ENCODE results near the gene IGSF3.

The IGSF3 gene

DNA sequence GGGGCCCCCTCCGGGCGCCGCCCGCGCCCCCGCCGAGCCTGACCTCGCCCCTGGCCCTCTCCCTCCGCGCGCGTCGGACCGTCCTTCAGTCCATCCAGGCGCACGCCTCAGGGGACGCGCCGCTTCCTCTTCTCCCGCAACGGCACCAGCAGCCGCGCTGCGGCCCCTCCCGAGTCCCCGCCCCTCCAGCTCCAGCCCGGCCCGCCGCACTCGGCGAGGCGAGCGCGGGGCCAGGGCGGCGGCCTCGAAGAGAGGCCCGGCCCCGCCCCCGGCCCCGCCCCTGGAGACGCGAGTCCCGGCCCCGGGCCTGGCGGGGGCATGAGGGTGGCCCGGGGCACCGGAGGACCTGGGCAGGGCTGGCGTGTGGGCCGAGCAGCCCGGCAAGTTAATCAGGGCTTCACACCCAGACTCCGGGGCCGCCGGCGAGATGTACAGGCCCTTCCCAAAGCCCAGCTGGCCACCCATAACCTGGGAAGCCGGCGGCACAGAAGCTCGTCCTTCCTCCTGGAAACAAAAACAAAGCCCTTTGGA is at the start of gene IGSF3:
Gene IGSF3 (minus strand): TSS at position 159 of the 531 bp plus-strand sequence. CDS start 1,407 bp downstream, outside the sequence.
- FAIRE-seq: no peak
- DNase-seq (ENCODE audit: insufficient read length, low spot score): peak; percentile 41

- DNase-seq (ENCODE audit: insufficient read length, low spot score) (no peak), FAIRE-seq (no peak)
These were observed 49.8 kb upstream of the IGSF3 start for GRCh38 chr1:116717318-116717717.

DNA sequence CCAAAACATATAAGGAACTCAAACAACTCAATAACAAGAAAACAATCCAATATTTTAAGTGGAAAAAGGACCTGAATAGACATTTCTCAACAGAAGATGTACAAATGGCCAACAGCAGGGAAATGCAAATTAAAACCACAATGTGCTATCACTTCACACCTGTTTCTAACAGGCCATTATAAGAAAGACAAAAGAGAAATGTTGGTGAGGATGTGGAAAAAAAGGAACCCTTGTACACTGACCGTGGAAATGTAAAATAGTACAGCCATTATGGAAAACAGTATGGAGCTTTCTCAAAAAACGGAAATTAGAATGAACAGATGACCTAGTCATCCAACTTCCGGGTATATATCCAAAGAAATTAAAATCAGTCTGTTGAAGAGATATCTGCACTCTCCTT is 48.9 kb upstream of the IGSF3 start:
- no peak for DNase-seq (ENCODE audit: insufficient read length, low spot score)
- no peak for FAIRE-seq

DNA sequence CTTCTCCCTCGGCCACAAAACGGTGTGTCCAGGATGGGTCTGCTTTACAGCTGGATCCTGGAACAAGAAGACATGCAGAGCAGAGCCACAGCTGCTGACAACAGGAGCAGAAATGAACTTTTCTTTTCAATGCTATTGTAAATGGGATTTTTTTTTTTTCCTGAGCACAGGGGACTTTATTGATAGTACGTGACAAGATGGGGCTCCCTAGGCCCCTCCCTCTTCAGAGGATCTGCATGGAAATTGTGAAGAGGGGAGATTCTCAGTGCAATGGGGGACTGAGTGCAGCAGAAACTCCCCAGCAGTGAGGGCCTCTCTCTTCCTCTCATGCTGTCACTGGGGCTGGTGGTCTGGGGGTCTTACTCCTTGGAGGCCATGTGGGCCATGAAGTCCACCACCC is 45.9 kb upstream of the IGSF3 start:
- no peak for FAIRE-seq

GRCh38 chr1:116712510-116712909 is 45.0 kb upstream of the IGSF3 start:
- DNase-seq (ENCODE audit: insufficient read length, low spot score): no peak
- FAIRE-seq: no peak

More for the DNA sequence above, 45.9 kb upstream of the IGSF3 start:
- DNase-seq (ENCODE audit: insufficient read length, low spot score): no peak

DNA sequence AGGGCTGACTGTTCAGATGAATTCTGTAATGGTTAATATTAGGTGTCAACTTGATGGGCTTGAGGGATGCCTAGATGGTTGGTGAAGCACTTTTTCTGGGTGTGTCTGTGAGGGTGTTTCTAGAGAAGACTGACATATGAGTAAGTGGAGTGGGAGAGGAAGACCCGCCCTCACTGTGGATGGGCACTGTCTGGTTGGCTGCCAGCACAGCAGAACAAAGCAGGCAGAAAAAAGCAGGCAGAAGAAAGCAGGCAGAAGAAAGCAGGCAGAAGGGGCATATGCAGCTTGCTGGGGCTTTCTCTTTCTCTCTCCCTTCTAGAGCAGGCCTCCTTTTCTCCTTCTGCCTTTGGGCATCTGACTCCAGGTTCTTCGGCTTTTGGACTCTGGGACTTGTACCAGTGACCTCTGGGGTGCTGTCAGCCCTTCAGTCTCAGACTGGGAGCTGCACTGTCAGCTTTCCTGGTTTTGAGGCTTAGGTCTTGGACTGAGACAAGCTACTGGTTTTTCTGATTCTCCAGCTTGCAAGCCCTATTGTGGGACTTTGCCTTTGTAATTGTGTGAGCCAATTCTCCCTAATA is 43.8 kb upstream of the IGSF3 start:
- no peak for FAIRE-seq
- no peak for DNase-seq (ENCODE audit: insufficient read length, low spot score)

DNA sequence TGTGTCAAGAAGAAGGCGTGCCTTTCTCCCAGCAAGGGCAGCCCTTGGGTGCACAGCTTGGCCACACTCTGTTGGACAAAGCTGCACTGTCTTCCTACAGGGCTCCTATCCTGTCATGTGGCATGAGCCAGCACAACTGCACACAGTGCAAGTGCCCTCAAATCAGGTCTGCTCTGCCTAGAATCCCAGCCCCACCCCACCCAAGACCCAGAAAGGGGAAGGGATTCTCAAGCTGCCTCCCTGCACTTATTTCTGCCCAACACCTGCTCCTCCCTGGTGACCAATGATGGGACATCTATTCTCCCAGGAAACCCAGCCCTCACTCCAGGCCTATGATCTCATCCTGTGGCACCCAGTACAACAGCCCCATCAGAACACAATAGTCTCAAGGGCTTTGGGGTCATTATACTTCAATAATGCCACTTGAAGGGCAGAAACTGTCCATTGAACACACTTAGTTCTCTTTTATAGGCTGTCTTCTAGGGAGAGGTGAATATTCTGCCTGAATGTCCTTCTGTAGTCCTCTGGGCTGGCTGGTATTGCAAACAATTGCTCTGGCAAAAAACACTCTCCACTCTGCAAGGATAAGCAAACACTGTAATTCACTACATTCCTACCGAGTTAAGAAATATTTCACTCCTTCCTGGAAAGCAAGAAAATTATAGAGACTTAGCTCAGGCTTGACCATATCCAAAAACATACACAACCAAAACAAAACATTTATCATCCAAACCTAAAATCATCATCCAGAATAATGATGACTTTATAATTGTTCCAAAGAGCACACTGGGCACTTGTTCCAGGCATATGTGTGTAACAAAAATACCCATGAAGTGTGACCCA is 43.1 kb upstream of the IGSF3 start:
- DNase-seq (ENCODE audit: insufficient read length, low spot score) (no peak), FAIRE-seq (no peak)

DNA sequence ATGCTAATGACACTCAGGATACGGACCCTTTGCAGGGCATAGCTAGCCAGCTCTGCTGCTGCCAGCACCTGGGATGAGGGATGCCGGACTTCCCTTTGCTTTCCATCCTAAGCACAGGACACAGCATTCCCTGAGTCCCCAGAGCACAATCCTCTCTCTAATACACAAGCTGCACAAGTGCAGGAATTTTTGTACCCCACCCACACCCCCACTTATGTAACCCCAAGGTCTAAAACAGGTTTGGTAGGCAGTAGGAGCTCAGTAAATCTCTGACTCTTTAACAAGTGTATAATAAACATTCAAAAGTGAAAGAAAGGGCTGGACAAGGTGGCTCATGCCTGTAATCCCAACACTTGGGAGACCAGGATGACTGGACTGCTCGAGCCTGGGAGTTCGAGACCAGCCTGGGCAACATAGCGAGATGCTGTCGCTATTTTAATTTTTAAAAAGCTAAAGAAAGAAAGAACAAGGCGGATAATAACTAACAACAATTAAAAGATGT is 42.2 kb upstream of the IGSF3 start:
- no peak for DNase-seq (ENCODE audit: insufficient read length, low spot score)
- FAIRE-seq: no peak

GRCh38 chr1:116708255-116708900 is 40.8 kb upstream of the IGSF3 start:
- no peak for DNase-seq (ENCODE audit: insufficient read length, low spot score)
- FAIRE-seq: no peak

DNA sequence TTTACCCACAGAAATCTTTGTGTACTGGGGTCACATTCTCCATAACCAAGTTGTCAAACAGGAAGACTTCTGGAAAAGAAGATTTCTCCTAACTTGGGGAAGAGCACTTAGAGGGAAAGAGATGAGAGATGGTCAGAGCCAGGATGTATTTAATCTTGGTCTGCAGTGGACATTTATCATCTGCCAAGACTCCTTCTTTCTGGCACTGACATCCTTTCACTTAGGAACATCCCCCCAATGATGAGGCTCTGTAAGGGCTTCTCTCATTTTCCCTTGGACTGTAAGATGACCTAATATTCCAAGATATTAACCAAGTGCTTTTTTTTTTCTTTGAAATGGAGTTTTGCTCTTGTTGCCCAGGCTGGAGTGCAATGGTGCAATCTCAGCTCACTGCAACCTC is 39.3 kb upstream of the IGSF3 start:
- DNase-seq (ENCODE audit: insufficient read length, low spot score): no peak
- FAIRE-seq: no peak

- no peak for DNase-seq (ENCODE audit: insufficient read length, low spot score)
- FAIRE-seq: no peak
These were observed 38.6 kb upstream of the IGSF3 start for GRCh38 chr1:116706123-116706522.

DNA sequence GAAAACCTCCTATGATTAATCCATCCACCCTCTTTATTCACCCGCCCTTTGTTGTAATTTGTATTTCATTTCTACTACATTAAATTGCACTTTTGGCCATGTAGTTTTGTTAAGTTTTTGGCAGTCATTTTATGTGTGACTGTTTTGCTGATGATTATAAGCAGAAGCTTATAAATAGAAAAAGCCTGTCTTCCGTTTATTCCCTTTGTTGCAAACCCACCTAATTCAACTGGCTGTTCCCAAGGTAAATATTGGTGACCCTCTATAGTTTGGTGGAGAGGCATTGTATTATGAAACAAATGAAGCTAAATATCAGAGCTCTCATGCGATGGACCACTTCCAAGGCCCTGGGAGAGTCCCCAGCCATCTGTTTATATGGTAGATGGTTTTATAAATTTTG is 36.7 kb upstream of the IGSF3 start:
- no peak for DNase-seq (ENCODE audit: insufficient read length, low spot score)
- no peak for FAIRE-seq

DNA sequence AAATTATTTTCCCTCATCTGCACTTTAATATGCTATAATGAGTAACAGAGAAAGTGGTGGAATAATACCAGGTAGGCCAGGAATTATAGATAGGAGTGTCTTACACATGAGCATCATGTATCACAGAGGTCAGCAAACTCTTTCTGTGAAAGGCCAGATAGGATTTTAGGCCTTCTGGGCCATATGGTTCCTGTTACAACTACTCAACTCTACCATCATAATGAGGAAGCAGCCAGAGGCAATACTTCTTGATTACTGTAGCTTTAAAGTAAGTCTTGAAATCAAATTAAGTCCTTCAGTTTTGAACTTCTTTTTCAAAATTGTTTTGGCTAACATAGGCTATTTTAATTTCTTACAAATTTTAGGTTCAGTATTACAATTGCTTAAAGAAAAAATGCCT is 32.1 kb upstream of the IGSF3 start:
- DNase-seq (ENCODE audit: insufficient read length, low spot score) (no peak), FAIRE-seq (no peak)

DNA sequence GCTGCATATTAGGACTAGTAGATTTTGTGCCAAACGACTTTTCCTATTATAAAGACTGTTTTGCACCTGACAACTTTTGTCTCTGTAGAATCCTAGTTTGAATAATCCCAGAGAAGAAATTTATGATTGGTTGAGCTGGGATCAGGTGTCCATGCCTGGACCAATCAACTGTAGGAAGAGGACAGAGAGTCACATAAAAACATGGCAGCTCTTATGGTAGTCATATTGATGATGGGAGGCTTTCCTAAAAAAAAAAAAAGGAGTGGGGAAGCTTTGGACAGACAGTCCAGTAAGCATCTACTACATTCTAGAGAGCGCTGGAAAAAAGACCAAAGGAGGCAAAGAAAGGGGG is 30.7 kb upstream of the IGSF3 start:
- no peak for FAIRE-seq
- no peak for DNase-seq (ENCODE audit: insufficient read length, low spot score)

DNA sequence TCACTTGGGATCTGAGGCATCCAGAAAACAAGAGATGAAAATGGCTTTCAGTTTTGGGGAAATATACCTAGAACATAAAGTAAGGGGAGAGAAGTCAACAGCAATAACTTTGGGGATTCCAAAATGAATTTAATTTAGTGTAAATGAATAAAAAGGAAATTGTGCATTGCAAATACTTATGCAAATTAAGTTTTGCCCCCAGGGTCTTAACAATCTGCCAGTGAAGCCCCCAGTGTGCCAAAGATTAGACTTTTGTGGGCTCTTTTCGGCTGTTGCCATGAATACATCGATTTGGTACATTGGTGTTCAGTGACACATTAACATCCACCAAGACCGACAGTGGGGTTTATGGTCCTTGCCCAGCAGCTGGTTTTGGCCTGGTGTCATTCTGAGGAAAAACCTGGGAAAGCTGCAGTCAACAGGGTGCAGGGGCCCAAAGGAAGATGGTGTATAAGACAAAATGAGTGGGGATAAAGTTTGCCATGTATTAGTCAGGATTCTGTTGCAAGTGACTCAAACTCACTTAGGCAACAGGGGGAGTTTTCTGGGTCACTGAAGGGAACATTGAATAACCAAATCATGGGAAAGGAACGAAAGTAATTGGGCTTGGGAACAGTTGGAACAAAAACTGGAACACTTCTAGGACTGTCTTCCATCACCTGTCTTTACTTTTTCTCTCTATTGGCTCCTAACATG is 30.2 kb upstream of the IGSF3 start:
- FAIRE-seq: no peak

DNA sequence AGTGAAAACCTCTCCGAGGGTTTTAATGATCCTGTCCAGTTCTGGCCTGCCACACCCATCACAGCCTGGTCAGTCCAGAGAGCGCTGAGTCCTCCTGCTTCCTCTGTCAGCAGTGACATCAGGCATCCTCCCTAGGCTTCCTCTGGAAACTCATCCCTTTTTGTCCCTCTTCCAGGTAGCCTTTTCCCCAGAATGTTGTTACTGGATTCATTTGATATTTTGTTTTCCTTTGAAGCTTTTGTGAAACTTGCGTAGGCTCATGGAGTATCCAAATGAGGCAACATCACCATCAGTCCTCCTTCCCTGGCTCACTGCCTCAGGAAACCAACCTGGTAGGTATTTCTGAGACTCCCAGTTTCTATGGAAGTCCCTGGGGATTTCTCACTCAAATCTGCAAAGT is 27.0 kb upstream of the IGSF3 start:
- DNase-seq (ENCODE audit: insufficient read length, low spot score): no peak
- no peak for FAIRE-seq

More for the DNA sequence above, 30.2 kb upstream of the IGSF3 start:
- no peak for DNase-seq (ENCODE audit: insufficient read length, low spot score)

GRCh38 chr1:116693759-116694480 is 26.4 kb upstream of the IGSF3 start:
- no peak for FAIRE-seq

GRCh38 chr1:116692879-116693278 is 25.3 kb upstream of the IGSF3 start:
- DNase-seq (ENCODE audit: insufficient read length, low spot score) (no peak), FAIRE-seq (no peak)

More at GRCh38 chr1:116693759-116694480, 26.4 kb upstream of the IGSF3 start:
- DNase-seq (ENCODE audit: insufficient read length, low spot score): no peak

DNA sequence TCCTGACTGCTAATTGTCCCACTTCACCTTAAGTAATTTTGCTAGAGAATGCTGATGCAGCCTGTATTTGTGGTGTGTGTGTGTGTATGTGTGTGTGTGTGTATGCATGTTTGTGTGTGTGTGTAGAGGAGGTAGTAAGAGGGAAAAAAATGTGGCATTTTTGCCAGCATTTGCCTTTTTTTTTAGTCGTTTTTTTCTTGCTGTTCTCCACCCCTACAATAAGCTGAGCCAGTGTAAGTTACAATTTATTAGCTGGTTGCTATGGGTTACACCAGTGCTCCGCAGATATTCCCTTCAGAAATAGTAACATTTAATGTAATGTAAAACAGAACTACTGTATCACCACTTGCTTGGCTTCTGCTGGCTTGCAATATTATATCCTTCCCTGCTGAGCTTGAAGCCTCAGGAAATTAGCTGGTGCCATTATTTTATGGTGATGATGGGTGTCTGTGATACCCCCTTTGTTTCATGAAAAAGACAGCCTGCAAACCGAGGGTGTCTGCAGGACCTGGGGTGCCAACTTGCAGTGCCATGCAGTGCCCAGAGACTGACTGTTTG is 23.4 kb upstream of the IGSF3 start:
- FAIRE-seq (no peak), DNase-seq (ENCODE audit: insufficient read length, low spot score) (no peak)

GRCh38 chr1:116690396-116690848 is 22.9 kb upstream of the IGSF3 start:
- FAIRE-seq: no peak

More at GRCh38 chr1:116690396-116690848, 22.9 kb upstream of the IGSF3 start:
- no peak for DNase-seq (ENCODE audit: insufficient read length, low spot score)
